GM12875 (cell line): ENCODE data around the gene OPRPN.

Experiments
- H3K4me3 ChIP-seq: one replicate; pipeline ENCODE4 v1.5.1; 2011; ENCODE audit warnings: low read depth, low read length, control low read depth
- TF ChIP-seq, protein P1 (sequence below): IDR thresholded peaks from 2 replicates; pipeline ENCODE4 v1.5.1; 2011; ENCODE audit warnings: low read depth, mild to moderate bottlenecking, control low read depth, inconsistent platforms, low read length, moderate library complexity, borderline replicate concordance; ENCODE audit not compliant: insufficient read depth

The OPRPN gene

DNA sequence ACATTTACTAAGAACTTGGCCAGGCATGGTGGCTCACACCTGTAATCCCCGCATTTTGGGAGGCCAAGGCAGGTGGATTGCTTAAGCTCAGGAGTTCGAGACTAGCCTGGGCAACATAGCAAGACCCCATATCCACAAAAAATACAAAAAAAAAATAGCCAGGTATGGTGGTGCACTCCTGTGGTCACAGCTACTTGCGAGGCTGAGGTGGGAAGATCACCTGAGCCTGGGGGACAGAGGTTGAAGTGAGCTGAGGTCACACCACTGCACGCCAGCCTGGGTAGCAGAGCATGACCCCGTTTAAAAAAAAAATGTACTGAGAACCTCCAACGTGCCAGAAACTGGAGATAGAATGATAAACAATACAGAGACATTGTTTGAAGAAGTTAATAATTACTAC lies 8.0 kb downstream of the OPRPN start:
- TF ChIP-seq, protein P1, sequence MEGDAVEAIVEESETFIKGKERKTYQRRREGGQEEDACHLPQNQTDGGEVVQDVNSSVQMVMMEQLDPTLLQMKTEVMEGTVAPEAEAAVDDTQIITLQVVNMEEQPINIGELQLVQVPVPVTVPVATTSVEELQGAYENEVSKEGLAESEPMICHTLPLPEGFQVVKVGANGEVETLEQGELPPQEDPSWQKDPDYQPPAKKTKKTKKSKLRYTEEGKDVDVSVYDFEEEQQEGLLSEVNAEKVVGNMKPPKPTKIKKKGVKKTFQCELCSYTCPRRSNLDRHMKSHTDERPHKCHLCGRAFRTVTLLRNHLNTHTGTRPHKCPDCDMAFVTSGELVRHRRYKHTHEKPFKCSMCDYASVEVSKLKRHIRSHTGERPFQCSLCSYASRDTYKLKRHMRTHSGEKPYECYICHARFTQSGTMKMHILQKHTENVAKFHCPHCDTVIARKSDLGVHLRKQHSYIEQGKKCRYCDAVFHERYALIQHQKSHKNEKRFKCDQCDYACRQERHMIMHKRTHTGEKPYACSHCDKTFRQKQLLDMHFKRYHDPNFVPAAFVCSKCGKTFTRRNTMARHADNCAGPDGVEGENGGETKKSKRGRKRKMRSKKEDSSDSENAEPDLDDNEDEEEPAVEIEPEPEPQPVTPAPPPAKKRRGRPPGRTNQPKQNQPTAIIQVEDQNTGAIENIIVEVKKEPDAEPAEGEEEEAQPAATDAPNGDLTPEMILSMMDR = no peak
- no peak overlapping the region for H3K4me3 ChIP-seq

DNA sequence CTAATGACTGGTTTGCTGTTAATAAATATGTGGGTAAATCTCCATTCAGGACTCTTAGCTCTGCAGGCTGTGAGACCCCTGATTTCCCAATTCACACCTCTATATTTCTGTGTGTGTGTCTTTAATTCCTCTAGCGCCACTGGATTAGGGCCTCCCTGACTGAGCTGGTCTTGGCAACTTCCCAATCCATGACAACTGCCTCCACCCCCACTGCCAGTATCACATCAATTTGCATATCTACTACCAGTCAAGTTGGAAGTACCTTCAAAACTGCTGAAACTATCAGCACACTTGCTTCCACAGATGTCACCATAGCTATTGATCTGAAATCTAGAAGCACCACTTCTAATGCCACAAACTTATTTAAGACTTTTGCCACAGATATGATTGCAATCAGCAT lies 27.6 kb downstream of the OPRPN start:
- H3K4me3 ChIP-seq = no peak overlapping the region
- TF ChIP-seq, protein P1 = no peak

DNA sequence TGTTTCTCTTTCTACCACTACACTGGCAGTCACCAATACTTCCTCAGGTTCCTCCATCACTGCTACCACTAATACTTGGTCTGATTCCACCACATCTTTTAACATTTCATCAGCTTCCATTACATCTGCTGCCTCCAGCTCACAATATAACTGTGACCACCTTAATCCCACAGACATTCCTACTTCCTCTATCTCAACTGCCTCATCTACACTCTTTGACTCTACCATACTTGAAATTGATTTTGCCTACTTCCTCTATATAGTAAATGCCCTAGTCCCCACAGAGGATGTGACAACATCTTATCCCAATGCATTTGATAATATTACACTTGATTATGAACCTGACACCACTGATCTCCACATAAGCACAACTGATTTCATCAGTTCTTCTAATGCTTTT lies 29.0 kb downstream of the OPRPN start:
- TF ChIP-seq, protein P1 = no peak

DNA sequence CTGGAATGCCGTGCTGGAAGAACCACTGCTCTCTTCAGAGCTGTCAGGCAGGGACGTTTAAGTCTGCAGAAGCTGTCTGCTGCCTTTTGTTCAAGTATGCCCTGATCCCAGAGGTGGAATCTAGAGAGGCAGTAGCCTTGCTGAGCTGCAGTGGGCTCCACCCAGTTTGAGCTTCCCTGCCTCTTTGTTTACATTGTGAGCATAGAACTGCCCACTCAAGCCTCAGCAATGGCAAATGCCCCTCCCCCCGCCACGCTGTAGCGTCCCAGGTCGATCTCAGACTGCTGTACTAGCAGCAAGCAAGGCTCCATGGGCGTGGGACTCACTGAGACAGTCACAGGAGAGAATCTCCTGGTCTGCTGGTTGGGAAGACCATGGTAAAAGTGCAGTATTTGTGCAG lies 39.5 kb downstream of the OPRPN start:
- H3K4me3 ChIP-seq = no peak overlapping the region
- TF ChIP-seq, protein P1 = no peak

More for the DNA sequence above, 29.0 kb downstream of the OPRPN start:
- no peak overlapping the region for H3K4me3 ChIP-seq

DNA sequence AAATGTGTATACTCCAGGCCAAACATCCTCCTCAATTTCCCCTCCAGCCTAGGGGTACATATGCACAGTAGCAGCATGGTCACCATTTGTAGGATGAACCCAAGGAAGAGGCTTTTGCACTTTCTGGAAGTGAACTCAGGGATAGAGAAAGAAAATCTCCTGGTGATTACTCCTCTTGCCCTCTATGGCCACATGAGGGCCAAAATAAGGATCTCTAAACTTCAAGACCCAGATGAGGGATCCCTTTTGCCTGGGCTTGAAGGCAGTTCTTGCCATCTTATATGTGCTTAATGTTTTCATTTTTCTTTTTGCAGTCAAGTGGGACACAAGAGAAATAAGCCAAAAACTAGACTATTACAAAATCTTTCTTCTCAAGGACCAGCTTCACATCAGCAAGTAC lies 44.7 kb downstream of the OPRPN start:
- TF ChIP-seq, protein P1 = no peak

DNA sequence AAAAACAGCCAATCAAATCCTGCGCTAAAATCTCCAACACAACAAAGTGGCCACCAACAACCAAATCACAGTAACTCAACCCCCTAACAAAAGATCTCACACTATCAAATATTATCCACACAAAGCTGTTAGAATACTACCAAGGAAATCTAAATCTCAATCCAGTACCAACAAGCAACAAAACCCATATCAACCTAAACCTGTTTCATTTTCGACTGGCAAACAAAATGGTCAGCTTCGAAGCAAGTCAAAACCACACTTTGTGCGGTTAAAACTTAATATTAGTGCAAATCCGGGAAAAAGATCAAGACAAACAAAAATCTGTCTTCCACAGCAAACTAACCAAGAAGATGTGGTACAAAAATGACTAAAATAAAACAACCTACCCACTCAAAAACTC lies 45.6 kb downstream of the OPRPN start:
- TF ChIP-seq, protein P1 = no peak
- no peak overlapping the region for H3K4me3 ChIP-seq

More for the DNA sequence above, 44.7 kb downstream of the OPRPN start:
- no peak overlapping the region for H3K4me3 ChIP-seq

DNA sequence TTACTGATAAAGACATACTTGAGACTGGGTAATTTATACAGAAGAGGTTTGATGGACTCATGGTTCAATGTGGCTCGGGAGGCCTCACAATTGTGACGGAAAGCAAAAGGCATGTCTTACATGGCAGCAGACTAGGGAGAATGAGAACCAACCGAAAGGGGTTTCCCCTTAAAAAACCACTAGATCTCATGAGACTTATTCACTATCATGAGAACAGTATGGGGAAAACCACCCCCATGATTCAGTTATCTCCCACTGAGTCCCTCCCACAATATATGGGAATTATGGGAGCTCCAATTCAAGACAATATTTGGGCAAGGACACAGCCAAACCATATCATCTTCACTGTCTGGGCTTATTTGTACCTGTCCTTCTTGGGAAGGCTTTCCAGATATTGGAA lies 51.5 kb downstream of the OPRPN start:
- no peak overlapping the region for H3K4me3 ChIP-seq
- TF ChIP-seq, protein P1 = no peak
